Measurements from ENCODE around the gene PTPN18. TPM values are rescaled to one million over a fixed set of nuclear protein-coding genes. Genes with fewer than 3 reads are reported as not detected.
A peak's percentile ranks its signal among the peaks of the same experiment; 100 is the strongest.
"Not testable (repeated sequence)": the region's sequence is repeated elsewhere in the genome, so short reads cannot be mapped to it uniquely, and the experiment has no call there.

Gene PTPN18
- total RNA-seq, 1 donor from 2014 or later: 45.6 TPM

- ATAC-seq (peak; percentile 43), DNase-seq (ENCODE audit: low spot score) (no peak)
These were observed 24.5 kb downstream of the PTPN18 start for GRCh38 chr2:130380096-130380934.

- no peak for ATAC-seq
These were observed 25.3 kb downstream of the PTPN18 start for GRCh38 chr2:130381145-130381544.

GRCh38 chr2:130381619-130382018 lies 25.8 kb downstream of the PTPN18 start:
- ATAC-seq (no peak), DNase-seq (ENCODE audit: low spot score) (no peak)

More at GRCh38 chr2:130381145-130381544, 25.3 kb downstream of the PTPN18 start:
- DNase-seq (ENCODE audit: low spot score): no peak

- DNase-seq (ENCODE audit: low spot score): no peak
These were observed 26.6 kb downstream of the PTPN18 start for GRCh38 chr2:130382313-130382917.

GRCh38 chr2:130385709-130386108 lies 29.9 kb downstream of the PTPN18 start:
- no peak for DNase-seq (ENCODE audit: low spot score)

More at GRCh38 chr2:130382313-130382917, 26.6 kb downstream of the PTPN18 start:
- ATAC-seq: no peak

GRCh38 chr2:130387071-130387400 lies 31.2 kb downstream of the PTPN18 start:
- no peak for ATAC-seq
- DNase-seq (ENCODE audit: low spot score): no peak

More at GRCh38 chr2:130385709-130386108, 29.9 kb downstream of the PTPN18 start:
- peak; percentile 10 for ATAC-seq

- ATAC-seq (no peak), DNase-seq (ENCODE audit: low spot score) (no peak)
These were observed 31.9 kb downstream of the PTPN18 start for GRCh38 chr2:130387804-130388203.

GRCh38 chr2:130388221-130388907 lies 32.5 kb downstream of the PTPN18 start:
- DNase-seq (ENCODE audit: low spot score) (no peak), ATAC-seq (no peak)

- no peak for DNase-seq (ENCODE audit: low spot score)
- ATAC-seq: no peak
These were observed 33.5 kb downstream of the PTPN18 start for GRCh38 chr2:130389358-130389757.

GRCh38 chr2:130389783-130390182 lies 33.9 kb downstream of the PTPN18 start:
- DNase-seq (ENCODE audit: low spot score): no peak
- ATAC-seq: peak; percentile 8

- peak; percentile 9 for ATAC-seq
- DNase-seq (ENCODE audit: low spot score): no peak
These were observed 34.7 kb downstream of the PTPN18 start for GRCh38 chr2:130390460-130391057.

- ATAC-seq: peak; percentile 84
- peak; percentile 84 for DNase-seq (ENCODE audit: low spot score)
These were observed 35.4 kb downstream of the PTPN18 start for GRCh38 chr2:130391058-130391871.

GRCh38 chr2:130391872-130392670 lies 36.2 kb downstream of the PTPN18 start:
- peak; percentile 82 for DNase-seq (ENCODE audit: low spot score)

GRCh38 chr2:130393318-130393910 lies 37.6 kb downstream of the PTPN18 start:
- ATAC-seq (no peak), DNase-seq (ENCODE audit: low spot score) (no peak)

More at GRCh38 chr2:130391872-130392670, 36.2 kb downstream of the PTPN18 start:
- peak; percentile 70 for ATAC-seq

GRCh38 chr2:130406280-130406679 lies 50.4 kb downstream of the PTPN18 start:
- DNase-seq (ENCODE audit: low spot score); ATAC-seq: not testable (repeated sequence)

- DNase-seq (ENCODE audit: low spot score); ATAC-seq: not testable (repeated sequence)
These were observed 60.8 kb downstream of the PTPN18 start for GRCh38 chr2:130416693-130417092.

GRCh38 chr2:130418845-130419244 lies 63.0 kb downstream of the PTPN18 start:
- not testable (repeated sequence) for DNase-seq (ENCODE audit: low spot score); ATAC-seq

All from left lobe of liver (tissue), 2 donors.